Upper lobe of left lung (tissue), 6 donors: ENCODE results near the gene EEF1A2. TPM values are rescaled to one million over a fixed set of nuclear protein-coding genes. Genes with fewer than 3 reads are reported as not detected.

Experiments used
- ATAC-seq, 2 donors: fragments of 200-7000 bp; cut with Tn5 transposase; one replicate each; pipeline ENCODE4 v1.9.1; 2022; ENCODE audit warnings: mild to moderate bottlenecking in 2 of 2, moderate library complexity in 2 of 2; ENCODE audit not compliant: low FRiP score in 2 of 2
- DNase-seq, 2 donors: peaks; one replicate each; pipeline ENCODE4 v3.0.0-alpha.2; 2019 to 2020
- H3K27ac ChIP-seq, 4 donors: fragments of 200-600 bp; sonication (generic); one replicate each; pipeline ENCODE4 v1.5.1; 2016 to 2019
- H3K27me3 ChIP-seq, 4 donors: fragments of 200-600 bp; sonication (generic); one replicate each; pipeline ENCODE4 v1.5.1; 2017 to 2019
- H3K36me3 ChIP-seq, 4 donors: fragments of 200-600 bp; sonication (generic); one replicate each; pipeline ENCODE4 v1.5.1; 2016 to 2019
- H3K4me1 ChIP-seq, 4 donors: fragments of 200-600 bp; sonication (generic); one replicate each; pipeline ENCODE4 v1.5.1; 2018 to 2019
- H3K4me3 ChIP-seq, 4 donors: fragments of 200-600 bp; sonication (generic); one replicate each; pipeline ENCODE4 v1.5.1; 2017 to 2019; ENCODE audit warnings: mild to moderate bottlenecking in 2 of 4, moderate library complexity in 1 of 4
- H3K9me3 ChIP-seq, 4 donors: fragments of 200-600 bp; sonication (generic); one replicate each; pipeline ENCODE4 v1.5.1; 2018 to 2019
- CTCF ChIP-seq, 6 experiments: fragments of 450-650 bp in 4 of 6; fragments of 200-600 bp in 2 of 6; sonication (generic) in 2 of 6; IDR thresholded peaks; one replicate each; pipeline ENCODE4 v1.5.1; 2016 to 2019; ENCODE audit warnings: antibody characterized with exemption in 6 of 6
- EP300 ChIP-seq, 4 donors: sonication (generic); formaldehyde crosslinking; IDR thresholded peaks; one replicate each; pipeline ENCODE4 v1.5.1; 2017; ENCODE audit warnings: antibody characterized with exemption in 4 of 4, control low read depth in 2 of 4
- POLR2A ChIP-seq, 4 donors: fragments of 450-650 bp; IDR thresholded peaks; one replicate each; pipeline ENCODE4 v1.5.1; 2016 to 2017; ENCODE audit warnings: antibody characterized with exemption in 4 of 4, mild to moderate bottlenecking in 2 of 4
- POLR2AphosphoS5 ChIP-seq, 2 donors: sonication (generic); formaldehyde crosslinking; IDR thresholded peaks; one replicate each; pipeline ENCODE4 v1.5.1; 2017; ENCODE audit warnings: antibody characterized with exemption in 2 of 2
- WGBS, 2 donors: methylation state at CpG; one replicate each; pipeline ENCODE4 v1.1.5; 2017 to 2018; 5-methylcytosine and 5-hydroxymethylcytosine counted together
- total RNA-seq, 6 donors: library from RNA; depleted of rRNA in 4 of 6; stranded (reverse); fragments of >200 nt in 4 of 6; gene quantifications; one replicate each; pipeline versions ENCODE4 v1.1.0 to v1.2.1, GENCODE V29; 2016 to 2021
- donor health status: DM: no; HTN: no; CAD: no; lungs with moderate emphysema.
- donor health status: DM: no; HTN: yes; CAD: no; lungs with severe emphysema.

EEF1A2 gene
- total RNA-seq, 6 donors from 2014 or later = 0.61 to 1.6 (median 1.1) TPM; not detected in 2

DNA sequence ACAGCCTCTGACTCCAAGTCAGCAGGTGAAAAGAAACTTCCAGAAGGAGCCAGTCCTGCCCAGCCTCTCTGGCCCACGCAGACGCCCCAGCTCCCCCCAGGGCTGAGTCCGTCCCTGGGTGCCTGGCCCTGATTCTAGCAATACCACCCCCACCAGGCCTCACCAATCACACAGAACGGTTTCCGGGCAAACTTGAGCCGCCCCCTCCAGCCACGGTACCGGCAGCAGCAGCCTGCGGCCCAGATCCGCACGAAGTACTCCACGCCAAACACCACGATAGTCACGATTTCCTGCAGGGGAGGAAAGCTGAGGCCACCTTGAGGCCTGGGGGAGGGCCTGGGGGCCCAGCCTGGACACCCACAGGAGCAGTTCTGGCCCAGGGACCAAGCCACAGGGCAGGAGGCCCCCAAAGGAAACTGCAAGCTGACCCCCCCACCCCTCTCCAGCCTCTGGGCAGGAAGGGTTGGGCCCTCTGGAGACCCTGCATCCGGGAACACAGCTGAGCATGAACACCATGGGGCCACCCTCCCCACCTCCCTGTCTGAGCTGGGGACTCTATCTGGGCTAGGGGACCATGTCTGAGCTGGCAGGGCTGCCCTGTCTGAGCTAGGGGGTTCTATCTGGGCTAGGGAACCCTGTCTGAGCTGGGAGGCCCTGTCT, 53.7 kb downstream of the EEF1A2 start:
- ATAC-seq (no peak), DNase-seq (peak in 1 of 2 donors; percentile 50)
- 63 to 66% methylated on average over 5 to 14 of the region's 15 CpGs for WGBS, 2 donors
- no peak overlapping the region for H3K27ac ChIP-seq
- H3K36me3 ChIP-seq = no peaks in the 10 kb centered on the region
- no peaks in the 10 kb centered on the region for H3K9me3 ChIP-seq
- no peak overlapping the region for H3K4me3 ChIP-seq
- H3K27me3 ChIP-seq = no peaks in the 10 kb centered on the region
- no peaks in the 10 kb centered on the region for H3K4me1 ChIP-seq
- TF ChIP-seq POLR2AphosphoS5 (IDR thresholded peaks at IDR 0.05) (no peak), POLR2A (IDR thresholded peaks at IDR 0.05) (no peak), EP300 (IDR thresholded peaks at IDR 0.05) (no peak), CTCF (IDR thresholded peaks at IDR 0.05) (no peak)

- no peak overlapping the region for H3K4me3 ChIP-seq
- DNase-seq (peak in 1 of 2 donors; percentile 78), ATAC-seq (no peak)
- no peaks in the 10 kb centered on the region for H3K36me3 ChIP-seq
- no peaks in the 10 kb centered on the region for H3K4me1 ChIP-seq
- TF ChIP-seq POLR2AphosphoS5 (IDR thresholded peaks at IDR 0.05) = no peak
- no peak for TF ChIP-seq CTCF (IDR thresholded peaks at IDR 0.05)
- no peak for TF ChIP-seq POLR2A (IDR thresholded peaks at IDR 0.05)
- no peak for TF ChIP-seq EP300 (IDR thresholded peaks at IDR 0.05)
- H3K27me3 ChIP-seq = no peaks in the 10 kb centered on the region
- no peak overlapping the region for H3K27ac ChIP-seq
- 90 to 92% methylated on average over 11 to 24 of the region's 24 CpGs for WGBS, 2 donors
- no peaks in the 10 kb centered on the region for H3K9me3 ChIP-seq
These were observed 54.3 kb downstream of the EEF1A2 start for GRCh38 chr20:63444548-63444947.

DNA sequence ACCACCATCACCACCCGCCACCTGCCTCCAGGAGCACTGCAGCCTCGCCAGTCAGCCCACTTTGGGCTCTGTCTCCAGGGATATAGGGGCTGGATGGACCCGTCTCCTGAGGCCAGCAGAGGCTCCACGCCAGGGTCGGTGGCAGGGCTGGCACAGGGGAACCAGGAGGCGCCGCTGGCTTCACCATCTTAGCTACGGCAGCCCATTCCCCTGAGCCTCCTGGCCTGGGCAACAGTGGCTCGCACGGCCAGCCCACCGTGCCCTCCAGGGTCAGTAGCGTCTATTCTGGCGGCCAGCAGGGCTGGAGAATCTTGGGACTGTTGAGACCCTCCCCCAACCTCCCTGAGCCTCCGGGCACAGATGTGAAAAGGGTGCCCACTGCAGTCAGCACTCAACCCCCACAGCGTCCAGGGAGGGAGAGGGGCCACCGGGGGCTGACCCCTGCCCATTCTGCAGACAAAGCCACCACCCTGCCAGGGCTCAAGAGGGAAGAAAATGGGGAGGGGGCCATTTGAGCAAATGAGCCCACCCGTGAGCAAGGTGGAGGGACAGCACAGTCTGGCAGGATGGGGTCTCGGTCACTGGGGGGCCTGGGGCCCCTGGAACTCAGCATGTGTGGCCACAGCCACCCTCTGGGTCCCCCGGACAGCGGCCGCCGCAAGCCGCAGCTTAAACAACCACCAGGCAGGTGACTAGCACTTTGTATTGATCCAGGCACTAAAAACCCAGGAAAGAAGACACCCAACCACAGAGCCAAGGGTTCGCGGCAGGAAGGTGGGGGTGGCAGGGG, 55.1 kb downstream of the EEF1A2 start:
- no peak for TF ChIP-seq POLR2AphosphoS5 (IDR thresholded peaks at IDR 0.05)
- no peak for TF ChIP-seq POLR2A (IDR thresholded peaks at IDR 0.05)
- TF ChIP-seq CTCF (IDR thresholded peaks at IDR 0.05) = no peak
- no peak for TF ChIP-seq EP300 (IDR thresholded peaks at IDR 0.05)
- no peaks in the 10 kb centered on the region for H3K9me3 ChIP-seq
- no peaks in the 10 kb centered on the region for H3K36me3 ChIP-seq
- 92 to 94% methylated on average over 4 to 23 of the region's 25 CpGs for WGBS, 2 donors
- H3K4me3 ChIP-seq = no peak overlapping the region
- H3K27ac ChIP-seq = no peak overlapping the region
- no peaks in the 10 kb centered on the region for H3K4me1 ChIP-seq
- peak in 1 of 2 donors; percentile 60 for DNase-seq
- H3K27me3 ChIP-seq = no peaks in the 10 kb centered on the region
- ATAC-seq = no peak

DNA sequence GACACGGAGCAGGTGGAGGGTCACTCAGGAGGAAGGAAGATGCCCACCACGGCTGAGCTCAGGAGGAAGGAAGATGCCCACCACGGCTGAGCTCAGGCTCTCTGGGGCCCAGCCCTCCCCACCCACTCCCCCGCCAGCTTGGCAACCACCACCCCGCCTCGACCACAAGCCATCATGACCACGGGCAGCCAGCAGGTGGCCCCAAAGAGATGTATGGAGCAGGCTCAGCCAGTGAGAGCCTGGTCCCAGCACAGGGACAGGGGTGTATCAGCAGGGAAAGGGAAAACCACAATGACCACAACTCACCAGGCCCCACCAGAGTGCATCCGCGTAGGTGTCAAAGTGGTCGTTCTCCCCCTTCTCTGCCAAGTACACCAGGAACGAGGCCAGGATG, 56.8 kb downstream of the EEF1A2 start:
- WGBS, 2 donors = 32% methylated on average over 11 of the region's 11 CpGs; no CpG with 5 or more reads in 1 of the 2 donors
- TF ChIP-seq CTCF (IDR thresholded peaks at IDR 0.05) (peak in 1 of 6 experiments; percentile 30), POLR2A (IDR thresholded peaks at IDR 0.05) (no peak)
- no peaks in the 10 kb centered on the region for H3K9me3 ChIP-seq
- no peaks in the 10 kb centered on the region for H3K27me3 ChIP-seq
- no peak for ATAC-seq
- no peak overlapping the region for H3K4me3 ChIP-seq
- H3K27ac ChIP-seq = no peak overlapping the region
- no peaks in the 10 kb centered on the region for H3K4me1 ChIP-seq
- no peaks in the 10 kb centered on the region for H3K36me3 ChIP-seq
- DNase-seq = peak; percentile 31 to 35
